K562 (cell line): ENCODE data around the gene CCR5AS.

ENCODE experiments used
- PHB ChIP-seq: fragments of 250-450 bp; sonication (Bioruptor Pico); IDR thresholded peaks from 2 replicates; pipeline ENCODE4 v1.5.0; 2021
- SNAPC5 ChIP-seq: fragments of 250-450 bp; sonication (Bioruptor Pico); IDR thresholded peaks from 2 replicates; pipeline ENCODE4 v1.8.0; 2021; ENCODE audit warnings: moderate library complexity, mild to moderate bottlenecking, inconsistent platforms
- TEAD4 ChIP-seq, 2 experiments: sonication (generic) in 1 of 2; formaldehyde crosslinking in 1 of 2; IDR thresholded peaks; 2 replicates each; pipeline versions ENCODE4 v1.6.1 to v1.8.0; 2012 to 2022; ENCODE audit warnings: borderline replicate concordance in 1 of 2, inconsistent platforms in 1 of 2, low read length in 1 of 2, mild to moderate bottlenecking in 1 of 2, missing genetic modification reagents in 1 of 2

- no peak for TF ChIP-seq SNAPC5 (CRISPR knock-in tag)
- no peak for TF ChIP-seq PHB (CRISPR knock-in tag)
- TF ChIP-seq TEAD4 (IDR thresholded peaks at IDR 0.05; ENCODE audit: low read length), result no peak
- TF ChIP-seq TEAD4 (CRISPR knock-in tag; IDR thresholded peaks at IDR 0.05; ENCODE audit: borderline replicate concordance), result no peak
Measured at GRCh38 chr3:46360907-46361306, 46.0 kb downstream of the CCR5AS start.
